ENCODE results near the gene ZCCHC24. TPM values are rescaled to one million over a fixed set of nuclear protein-coding genes. Genes with fewer than 3 reads are reported as not detected.

Gene ZCCHC24
- total RNA-seq, 1 donor from 2014 or later: 1.6 TPM

DNA sequence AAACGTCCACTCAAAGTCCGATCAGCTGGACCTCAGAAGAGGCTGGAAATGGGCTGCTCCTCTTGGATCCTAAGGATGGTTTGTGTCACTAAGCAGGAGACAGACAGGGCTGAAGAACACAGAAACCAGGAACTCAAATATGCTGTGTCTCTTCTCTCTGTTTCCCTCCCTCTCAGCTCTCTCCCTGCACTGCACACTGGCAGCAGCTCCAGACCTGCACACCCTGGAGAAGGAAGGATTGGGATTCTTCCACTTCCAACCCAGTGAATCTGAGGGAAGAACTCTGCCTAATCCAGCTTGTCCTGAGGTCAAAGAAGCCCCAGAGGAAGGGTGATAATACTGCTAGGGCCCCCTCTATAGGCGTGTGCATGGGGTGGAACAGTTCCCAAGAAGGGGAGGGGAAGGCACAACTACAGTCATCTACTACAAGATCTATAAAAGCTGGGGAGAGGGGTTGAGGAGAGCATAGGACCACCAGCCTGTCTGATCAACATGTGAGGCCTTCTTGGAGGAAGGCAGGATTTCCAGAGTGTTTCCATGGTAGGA is 22.7 kb upstream of the ZCCHC24 start:
- no peak for DNase-seq (ENCODE audit: low spot score, unreplicated experiment)

GRCh38 chr10:79465341-79465740 is 19.9 kb upstream of the ZCCHC24 start:
- Mint-ChIP-seq H3K27me3 (peaks cover 13% of the 10 kb centered on the region), H3K9me3 (ENCODE audit: low read depth) (no peaks in the 10 kb centered on the region), H3K4me1 (ENCODE audit: low read depth) (no peaks in the 10 kb centered on the region), H3K36me3 (ENCODE audit: insufficient read depth) (no peaks in the 10 kb centered on the region), H3K4me3 (ENCODE audit: low read depth) (no peak overlapping the region), H3K27ac (no peak overlapping the region)
- DNase-seq (ENCODE audit: low spot score, unreplicated experiment): no peak
- no peak for TF ChIP-seq CTCF (IDR thresholded peaks at IDR 0.05; ENCODE audit: unreplicated experiment)

More for the DNA sequence above, 22.7 kb upstream of the ZCCHC24 start:
- Mint-ChIP-seq H3K4me1 (ENCODE audit: low read depth) (no peaks in the 10 kb centered on the region), H3K36me3 (ENCODE audit: insufficient read depth) (no peaks in the 10 kb centered on the region), H3K27ac (no peak overlapping the region), H3K9me3 (ENCODE audit: low read depth) (no peaks in the 10 kb centered on the region), H3K4me3 (ENCODE audit: low read depth) (no peak overlapping the region), H3K27me3 (peaks cover 21% of the 10 kb centered on the region)
- TF ChIP-seq CTCF (IDR thresholded peaks at IDR 0.05; ENCODE audit: unreplicated experiment): no peak

- H3K27me3 Mint-ChIP-seq: peaks cover 8% of the 10 kb centered on the region
- no peak for DNase-seq (ENCODE audit: low spot score, unreplicated experiment)
- no peaks in the 10 kb centered on the region for H3K9me3 Mint-ChIP-seq (ENCODE audit: low read depth)
- H3K4me3 Mint-ChIP-seq (ENCODE audit: low read depth): no peak overlapping the region
- H3K4me1 Mint-ChIP-seq (ENCODE audit: low read depth): no peaks in the 10 kb centered on the region
- H3K27ac Mint-ChIP-seq: no peak overlapping the region
- TF ChIP-seq CTCF (IDR thresholded peaks at IDR 0.05; ENCODE audit: unreplicated experiment): no peak
- H3K36me3 Mint-ChIP-seq (ENCODE audit: insufficient read depth): no peaks in the 10 kb centered on the region
Measured at GRCh38 chr10:79463578-79464496, 18.4 kb upstream of the ZCCHC24 start.

DNA sequence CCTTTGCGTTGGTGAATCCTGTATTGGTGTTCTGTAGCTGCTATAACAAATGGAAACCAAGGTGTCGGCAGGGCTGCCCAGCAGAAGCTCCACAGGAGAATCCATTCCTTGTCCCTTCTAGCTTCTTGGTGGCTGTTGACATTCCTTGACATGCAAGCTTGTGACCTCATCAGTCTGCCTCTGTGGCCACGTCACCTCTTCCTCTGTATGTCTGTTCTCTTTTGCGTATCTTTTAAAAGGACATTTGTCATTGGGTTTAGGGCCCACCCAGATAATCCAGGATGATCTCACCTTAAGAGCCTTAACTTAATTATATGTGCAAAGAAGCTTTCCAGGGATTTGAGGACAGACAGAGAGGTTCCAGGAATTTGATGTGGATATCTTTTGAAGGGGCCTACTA is 15.3 kb upstream of the ZCCHC24 start:
- no peaks in the 10 kb centered on the region for H3K36me3 Mint-ChIP-seq (ENCODE audit: insufficient read depth)
- H3K27me3 Mint-ChIP-seq: peaks cover 8% of the 10 kb centered on the region
- H3K4me1 Mint-ChIP-seq (ENCODE audit: low read depth): no peaks in the 10 kb centered on the region
- H3K27ac Mint-ChIP-seq: no peak overlapping the region
- H3K4me3 Mint-ChIP-seq (ENCODE audit: low read depth): no peak overlapping the region
- TF ChIP-seq CTCF (IDR thresholded peaks at IDR 0.05; ENCODE audit: unreplicated experiment): no peak
- no peak for DNase-seq (ENCODE audit: low spot score, unreplicated experiment)
- H3K9me3 Mint-ChIP-seq (ENCODE audit: low read depth): no peaks in the 10 kb centered on the region

DNA sequence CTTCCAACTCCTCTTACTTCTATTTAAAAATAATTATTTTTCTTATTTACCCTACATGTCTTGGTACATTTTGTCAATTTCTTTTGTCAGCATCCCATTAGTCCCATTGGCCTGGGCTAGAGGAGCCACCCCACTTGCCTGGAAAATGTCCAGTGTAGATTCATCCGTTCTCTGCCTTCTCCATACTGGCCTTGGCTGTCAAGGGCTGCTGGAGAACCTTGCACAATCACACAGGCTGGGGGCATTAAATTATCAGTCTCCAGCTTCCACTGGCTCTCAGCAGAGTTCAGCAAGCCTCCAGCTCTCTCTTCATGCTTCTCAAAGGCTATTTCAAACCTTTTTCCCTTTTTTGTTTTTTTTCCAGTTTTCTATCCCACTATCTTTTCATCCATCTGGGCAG is 13.8 kb upstream of the ZCCHC24 start:
- Mint-ChIP-seq H3K4me1 (ENCODE audit: low read depth) (no peaks in the 10 kb centered on the region), H3K36me3 (ENCODE audit: insufficient read depth) (no peaks in the 10 kb centered on the region), H3K27ac (no peak overlapping the region), H3K9me3 (ENCODE audit: low read depth) (no peaks in the 10 kb centered on the region), H3K4me3 (ENCODE audit: low read depth) (no peak overlapping the region), H3K27me3 (peaks cover 4% of the 10 kb centered on the region)
- TF ChIP-seq CTCF (IDR thresholded peaks at IDR 0.05; ENCODE audit: unreplicated experiment): no peak
- DNase-seq (ENCODE audit: low spot score, unreplicated experiment): no peak

All from progenitor cell of endocrine pancreas (in vitro differentiated cells).